Calu3 (cell line): ENCODE data around the gene DNAJA4. TPM values are rescaled to one million over a fixed set of nuclear protein-coding genes. Genes with fewer than 3 reads are reported as not detected.
A peak's percentile ranks its signal among the peaks of the same experiment; 100 is the strongest.

Experiments
- BruUV-seq: library from RNA; stranded (reverse); fragments of 400-500 nt; replicated peaks from 2 replicates; lab custom pipeline; 2021; lab: Mats Ljungman, UMichigan
- CTCF ChIA-PET: fragments of 300-600 bp; sonication (Branson Sonifier 250); formaldehyde crosslinking; loops from one replicate; lab custom pipeline; 2022; ENCODE audit warnings: antibody characterized with exemption; lab: Charles Lee
- DNase-seq: peaks from one replicate; pipeline ENCODE4 v3.0.0; 2022
- H3K27ac Mint-ChIP-seq: one replicate; pipeline ENCODE4 v1.8.0; 2022; ENCODE audit warnings: mixed read lengths; ENCODE audit not compliant: unreplicated experiment
- H3K27me3 Mint-ChIP-seq: one replicate; pipeline ENCODE4 v1.8.0; 2022; ENCODE audit warnings: mixed read lengths; ENCODE audit not compliant: unreplicated experiment
- H3K36me3 Mint-ChIP-seq: one replicate; pipeline ENCODE4 v1.8.0; 2022; ENCODE audit warnings: mild to moderate bottlenecking, moderate library complexity, mixed read lengths; ENCODE audit not compliant: insufficient read depth, unreplicated experiment
- H3K4me1 Mint-ChIP-seq: one replicate; pipeline ENCODE4 v1.8.0; 2022; ENCODE audit warnings: mild to moderate bottlenecking, low read depth, mixed read lengths; ENCODE audit not compliant: unreplicated experiment
- H3K4me3 Mint-ChIP-seq: one replicate; pipeline ENCODE4 v1.8.0; 2022; ENCODE audit warnings: mild to moderate bottlenecking, low read depth, moderate library complexity, mixed read lengths; ENCODE audit not compliant: unreplicated experiment
- H3K9me3 Mint-ChIP-seq: one replicate; pipeline ENCODE4 v1.8.0; 2022; ENCODE audit warnings: low read depth, mixed read lengths; ENCODE audit not compliant: unreplicated experiment
- intact Hi-C: fragments of 100-400 bp; cut with micrococcal nuclease; formaldehyde crosslinking; loops from one replicate; pipeline ENCODE4 v1.10.0; 2022; ENCODE audit not compliant: unreplicated experiment
- total RNA-seq: library from RNA; stranded (reverse); gene quantifications from 2 replicates; pipeline ENCODE4 v1.2.3, GENCODE V29; 2022
- TF ChIP-seq, protein P1 (sequence below): fragments of 200-600 bp; IDR thresholded peaks from one replicate; pipeline ENCODE4 v1.8.0; 2022; ENCODE audit warnings: antibody characterized with exemption; ENCODE audit not compliant: unreplicated experiment

Gene DNAJA4
- total RNA-seq, 1 experiment from 2014 or later, result 53.6 TPM

DNA sequence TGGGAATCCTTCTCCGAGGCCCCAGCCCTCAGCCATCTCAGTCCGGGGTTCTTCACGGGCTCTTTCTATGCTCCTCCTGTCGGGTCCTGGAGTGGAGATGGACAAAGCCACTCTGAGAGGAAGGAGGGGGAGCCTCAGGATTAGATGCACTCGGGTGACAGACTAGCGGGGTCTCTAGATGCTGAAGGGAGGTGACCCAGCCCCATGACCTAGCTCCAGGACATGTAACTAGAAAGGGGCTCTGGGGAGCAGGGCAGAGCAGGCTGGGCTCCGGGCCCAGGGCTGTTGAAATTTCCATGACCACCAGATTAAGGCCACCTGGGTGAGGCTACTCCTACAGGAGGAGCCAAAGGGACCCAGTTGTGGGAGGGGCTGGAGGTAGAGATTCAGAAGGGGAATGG lies 49.8 kb downstream of the DNAJA4 start:
- H3K27ac Mint-ChIP-seq, result no peak overlapping the region
- intact Hi-C loops, result loop anchor here (10.0 kb wide), 2 partner anchors 171 to 391 kb away; no protein-coding TSS in a partner anchor

GRCh38 chr15:78315686-78316282 lies 51.4 kb downstream of the DNAJA4 start:
- Mint-ChIP-seq H3K36me3 (peaks cover 9% of the 10 kb centered on the region), H3K4me1 (peaks cover 20% of the 10 kb centered on the region), H3K27me3 (peaks cover 42% of the 10 kb centered on the region), H3K27ac (no peak overlapping the region), H3K4me3 (no peak overlapping the region), H3K9me3 (no peaks in the 10 kb centered on the region)
- no TSS peak for BruUV-seq
- peak; percentile 35 for DNase-seq
- intact Hi-C loops, result loop anchor here (10.0 kb wide), 2 partner anchors 169 to 389 kb away; no protein-coding TSS in a partner anchor
- TF ChIP-seq, protein P1, sequence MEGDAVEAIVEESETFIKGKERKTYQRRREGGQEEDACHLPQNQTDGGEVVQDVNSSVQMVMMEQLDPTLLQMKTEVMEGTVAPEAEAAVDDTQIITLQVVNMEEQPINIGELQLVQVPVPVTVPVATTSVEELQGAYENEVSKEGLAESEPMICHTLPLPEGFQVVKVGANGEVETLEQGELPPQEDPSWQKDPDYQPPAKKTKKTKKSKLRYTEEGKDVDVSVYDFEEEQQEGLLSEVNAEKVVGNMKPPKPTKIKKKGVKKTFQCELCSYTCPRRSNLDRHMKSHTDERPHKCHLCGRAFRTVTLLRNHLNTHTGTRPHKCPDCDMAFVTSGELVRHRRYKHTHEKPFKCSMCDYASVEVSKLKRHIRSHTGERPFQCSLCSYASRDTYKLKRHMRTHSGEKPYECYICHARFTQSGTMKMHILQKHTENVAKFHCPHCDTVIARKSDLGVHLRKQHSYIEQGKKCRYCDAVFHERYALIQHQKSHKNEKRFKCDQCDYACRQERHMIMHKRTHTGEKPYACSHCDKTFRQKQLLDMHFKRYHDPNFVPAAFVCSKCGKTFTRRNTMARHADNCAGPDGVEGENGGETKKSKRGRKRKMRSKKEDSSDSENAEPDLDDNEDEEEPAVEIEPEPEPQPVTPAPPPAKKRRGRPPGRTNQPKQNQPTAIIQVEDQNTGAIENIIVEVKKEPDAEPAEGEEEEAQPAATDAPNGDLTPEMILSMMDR, result peak; percentile 13
- CTCF ChIA-PET, result interaction anchor here (0.6 to 1.6 kb wide), 2 partner anchors 81 to 100 kb away, joined by 5 to 8 read pairs; no protein-coding TSS in a partner anchor

More for the DNA sequence above, 49.8 kb downstream of the DNAJA4 start:
- H3K36me3 Mint-ChIP-seq, result peaks cover 9% of the 10 kb centered on the region
- H3K27me3 Mint-ChIP-seq, result peaks cover 42% of the 10 kb centered on the region
- no TSS peak for BruUV-seq
- CTCF ChIA-PET, result no interaction called here
- H3K9me3 Mint-ChIP-seq, result no peaks in the 10 kb centered on the region
- no peak overlapping the region for H3K4me3 Mint-ChIP-seq
- H3K4me1 Mint-ChIP-seq, result peaks cover 20% of the 10 kb centered on the region
- TF ChIP-seq, protein P1, result no peak
- no peak for DNase-seq

- TF ChIP-seq, protein P1, result no peak
- CTCF ChIA-PET, result interaction anchor here (0.6 to 2.0 kb wide), 5 partner anchors 17 to 107 kb away, joined by 3 to 10 read pairs (median 5); partner anchors contain the start of gene SKIC8
- BruUV-seq, result no TSS peak
- Mint-ChIP-seq H3K27me3 (peaks cover 42% of the 10 kb centered on the region), H3K36me3 (peaks cover 9% of the 10 kb centered on the region), H3K27ac (no peak overlapping the region), H3K4me3 (no peak overlapping the region), H3K9me3 (no peaks in the 10 kb centered on the region), H3K4me1 (peaks cover 20% of the 10 kb centered on the region)
- intact Hi-C loops, result loop anchor here (10.0 kb wide), 2 partner anchors 168 to 388 kb away; no protein-coding TSS in a partner anchor
- DNase-seq, result no peak
These were observed 52.1 kb downstream of the DNAJA4 start for GRCh38 chr15:78316283-78317083.

DNA sequence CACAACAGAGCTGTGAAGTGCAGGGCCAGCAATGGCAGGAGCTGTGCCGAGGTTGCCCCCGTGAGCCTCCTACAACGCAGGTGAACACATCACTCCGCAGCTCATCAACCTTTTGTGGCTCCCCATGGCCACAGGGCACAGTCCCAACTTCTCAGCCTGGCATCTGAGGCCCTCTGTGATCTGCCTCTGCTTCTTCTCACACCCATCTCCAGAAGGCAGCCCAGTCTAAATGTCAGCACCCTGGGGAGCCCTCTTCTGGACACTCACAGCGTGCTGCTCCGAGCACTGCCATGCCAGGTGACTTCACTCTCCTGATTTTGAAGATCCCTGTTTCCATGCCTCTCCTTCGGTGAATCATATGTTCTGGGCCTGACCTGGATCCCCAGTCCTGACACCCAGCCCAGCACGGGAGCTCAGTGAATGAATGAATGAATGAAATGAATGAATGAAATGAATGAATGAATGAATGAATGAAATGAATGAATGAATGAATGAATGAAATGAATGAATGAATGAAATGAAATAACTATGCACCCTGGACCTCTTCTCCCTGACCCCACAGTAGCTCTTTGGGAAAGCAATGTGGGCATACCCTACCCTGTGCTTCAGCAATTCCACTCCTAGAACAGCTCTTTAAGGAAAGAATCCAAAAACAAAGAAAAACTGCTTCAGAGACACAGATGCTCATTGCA lies 52.9 kb downstream of the DNAJA4 start:
- TF ChIP-seq, protein P1, result peak; percentile 26
- Mint-ChIP-seq H3K27me3 (peaks cover 35% of the 10 kb centered on the region), H3K4me3 (no peak overlapping the region), H3K9me3 (no peaks in the 10 kb centered on the region), H3K4me1 (peaks cover 20% of the 10 kb centered on the region), H3K27ac (no peak overlapping the region), H3K36me3 (peaks cover 9% of the 10 kb centered on the region)
- DNase-seq, result peak; percentile 59
- no TSS peak for BruUV-seq
- intact Hi-C loops, result loop anchor here (10.0 kb wide), 2 partner anchors 168 to 388 kb away; no protein-coding TSS in a partner anchor
- CTCF ChIA-PET, result interaction anchor here (0.7 to 2.0 kb wide), 5 partner anchors 10 to 165 kb away, joined by 3 to 10 read pairs (median 3); partner anchors contain the start of gene SKIC8
